HEK293 (cell line): ENCODE data around the gene SKOR2.

ENCODE experiments used
- CTCF ChIA-PET: fragments of 350-600 bp; formaldehyde crosslinking; extraction: SDS; loops from one replicate; lab custom pipeline; 2021; ENCODE audit warnings: antibody characterized with exemption; lab: Yijun Ruan, JAX
- POLR2A ChIA-PET: fragments of 300-600 bp; formaldehyde crosslinking; extraction: SDS; loops from one replicate; lab custom pipeline; 2020; ENCODE audit warnings: antibody characterized with exemption, inconsistent platforms; lab: Yijun Ruan, JAX
- H3K27ac ChIP-seq: fragments of 200-500 bp; sonication (Bioruptor generic); 2 replicates; pipeline ENCODE4 v1.5.1; 2014; ENCODE audit warnings: low read depth, low read length, control low read depth, inconsistent platforms; ENCODE audit errors: extremely low read depth
- H3K36me3 ChIP-seq, 2 experiments: fragments of 200-500 bp in 1 of 2; sonication (Bioruptor generic) in 1 of 2; 1 replicate in 1 of 2; 2 replicates in 1 of 2; pipeline ENCODE4 v1.5.1; 2014 to 2017; ENCODE audit warnings: inconsistent platforms in 2 of 2, low read length in 2 of 2; ENCODE audit not compliant: control insufficient read depth in 2 of 2, insufficient read depth in 1 of 2
- H3K4me1 ChIP-seq: fragments of 200-500 bp; sonication (Bioruptor generic); 2 replicates; pipeline ENCODE4 v1.5.1; 2014; ENCODE audit warnings: mild to moderate bottlenecking, low read length, inconsistent platforms; ENCODE audit not compliant: control insufficient read depth, insufficient read depth
- H3K4me3 ChIP-seq: 2 replicates; pipeline ENCODE4 v1.5.1; 2011; ENCODE audit warnings: low read depth, mild to moderate bottlenecking, control low read depth, low read length, moderate library complexity
- H3K9me3 ChIP-seq: fragments of 200-500 bp; sonication (Bioruptor generic); 2 replicates; pipeline ENCODE4 v1.5.1; 2014; ENCODE audit warnings: low read depth, low read length, inconsistent platforms; ENCODE audit not compliant: control insufficient read depth, insufficient read depth
- ELK4 ChIP-seq: IDR thresholded peaks from 2 replicates; pipeline ENCODE4 v1.6.1; 2011; ENCODE audit warnings: mild to moderate bottlenecking, low read depth, low read length, borderline replicate concordance
- FEZF1 ChIP-seq: fragments of 450-650 bp; formaldehyde crosslinking; IDR thresholded peaks from 2 replicates; pipeline ENCODE4 v1.5.1; 2016; ENCODE audit warnings: missing biosample characterization, missing genetic modification characterization
- GLI2 ChIP-seq: fragments of 450-650 bp; formaldehyde crosslinking; IDR thresholded peaks from 2 replicates; pipeline ENCODE4; 2017; ENCODE audit warnings: missing biosample characterization, missing genetic modification characterization, low read depth, borderline replicate concordance
- HOXD13 ChIP-seq: sonication (generic); formaldehyde crosslinking; IDR thresholded peaks from 2 replicates; pipeline ENCODE4 v1.8.0; 2022; ENCODE audit warnings: missing genetic modification reagents, borderline replicate concordance
- SP3 ChIP-seq: fragments of 450-650 bp; formaldehyde crosslinking; IDR thresholded peaks from 2 replicates; pipeline ENCODE4 v1.5.1; 2016; ENCODE audit warnings: missing biosample characterization, missing genetic modification characterization
- WT1 ChIP-seq: fragments of 450-650 bp; formaldehyde crosslinking; IDR thresholded peaks from 2 replicates; pipeline ENCODE4 v1.5.1; 2016; ENCODE audit warnings: missing biosample characterization, missing genetic modification characterization
- YY2 ChIP-seq: fragments of 450-650 bp; formaldehyde crosslinking; IDR thresholded peaks from 2 replicates; pipeline ENCODE4 v1.5.1; 2016; ENCODE audit warnings: missing biosample characterization, missing genetic modification characterization
- ZBTB1 ChIP-seq: fragments of 450-650 bp; formaldehyde crosslinking; IDR thresholded peaks from 2 replicates; pipeline ENCODE4 v1.5.1; 2016; ENCODE audit warnings: missing biosample characterization, missing genetic modification characterization
- ZBTB11 ChIP-seq: fragments of 450-650 bp; formaldehyde crosslinking; conservative IDR thresholded peaks from 2 replicates; pipeline ENCODE4 v1.5.1; 2016; ENCODE audit warnings: low read depth, missing biosample characterization, missing genetic modification characterization
- ZBTB8A ChIP-seq: fragments of 450-650 bp; formaldehyde crosslinking; IDR thresholded peaks from 2 replicates; pipeline ENCODE4 v1.5.1; 2016; ENCODE audit warnings: missing biosample characterization, missing genetic modification characterization
- ZEB2 ChIP-seq: fragments of 450-650 bp; formaldehyde crosslinking; IDR thresholded peaks from 2 replicates; pipeline ENCODE4 v1.5.1; 2016; ENCODE audit warnings: missing biosample characterization, missing genetic modification characterization
- ZFP3 ChIP-seq: fragments of 450-650 bp; formaldehyde crosslinking; IDR thresholded peaks from 2 replicates; pipeline ENCODE4 v1.5.1; 2016; ENCODE audit warnings: low read depth, missing biosample characterization, missing genetic modification characterization
- ZNF114 ChIP-seq: fragments of 450-650 bp; formaldehyde crosslinking; IDR thresholded peaks from 2 replicates; pipeline ENCODE4 v1.5.0; 2017; ENCODE audit warnings: missing biosample characterization, missing genetic modification characterization
- ZNF175 ChIP-seq: fragments of 450-650 bp; formaldehyde crosslinking; IDR thresholded peaks from 2 replicates; pipeline ENCODE4 v1.5.1; 2016; ENCODE audit warnings: missing biosample characterization, missing genetic modification characterization
- ZNF184 ChIP-seq: fragments of 450-650 bp; IDR thresholded peaks from 2 replicates; pipeline ENCODE4 v1.5.1; 2018; ENCODE audit warnings: missing biosample characterization, mild to moderate bottlenecking, missing genetic modification characterization
- ZNF292 ChIP-seq: fragments of 450-650 bp; formaldehyde crosslinking; IDR thresholded peaks from 2 replicates; pipeline ENCODE4 v1.5.1; 2016; ENCODE audit warnings: low read depth, missing biosample characterization, missing genetic modification characterization, borderline replicate concordance
- ZNF747 ChIP-seq: fragments of 450-650 bp; formaldehyde crosslinking; IDR thresholded peaks from 2 replicates; pipeline ENCODE4 v1.5.1; 2016; ENCODE audit warnings: missing biosample characterization, missing genetic modification characterization
- ZNF76 ChIP-seq: fragments of 450-650 bp; formaldehyde crosslinking; IDR thresholded peaks from 2 replicates; pipeline ENCODE4; 2016; ENCODE audit warnings: low read depth, missing biosample characterization, missing genetic modification characterization, borderline replicate concordance
- TF ChIP-seq, protein P1 (sequence below): fragments of 450-650 bp; formaldehyde crosslinking; IDR thresholded peaks from 2 replicates; pipeline ENCODE4 v1.5.1; 2016; ENCODE audit warnings: missing biosample characterization, missing genetic modification characterization
- TF ChIP-seq, protein P2 (sequence below): fragments of 450-650 bp; formaldehyde crosslinking; IDR thresholded peaks from 2 replicates; pipeline ENCODE4 v1.5.1; 2016; ENCODE audit warnings: missing biosample characterization, missing genetic modification characterization

Gene SKOR2

DNA sequence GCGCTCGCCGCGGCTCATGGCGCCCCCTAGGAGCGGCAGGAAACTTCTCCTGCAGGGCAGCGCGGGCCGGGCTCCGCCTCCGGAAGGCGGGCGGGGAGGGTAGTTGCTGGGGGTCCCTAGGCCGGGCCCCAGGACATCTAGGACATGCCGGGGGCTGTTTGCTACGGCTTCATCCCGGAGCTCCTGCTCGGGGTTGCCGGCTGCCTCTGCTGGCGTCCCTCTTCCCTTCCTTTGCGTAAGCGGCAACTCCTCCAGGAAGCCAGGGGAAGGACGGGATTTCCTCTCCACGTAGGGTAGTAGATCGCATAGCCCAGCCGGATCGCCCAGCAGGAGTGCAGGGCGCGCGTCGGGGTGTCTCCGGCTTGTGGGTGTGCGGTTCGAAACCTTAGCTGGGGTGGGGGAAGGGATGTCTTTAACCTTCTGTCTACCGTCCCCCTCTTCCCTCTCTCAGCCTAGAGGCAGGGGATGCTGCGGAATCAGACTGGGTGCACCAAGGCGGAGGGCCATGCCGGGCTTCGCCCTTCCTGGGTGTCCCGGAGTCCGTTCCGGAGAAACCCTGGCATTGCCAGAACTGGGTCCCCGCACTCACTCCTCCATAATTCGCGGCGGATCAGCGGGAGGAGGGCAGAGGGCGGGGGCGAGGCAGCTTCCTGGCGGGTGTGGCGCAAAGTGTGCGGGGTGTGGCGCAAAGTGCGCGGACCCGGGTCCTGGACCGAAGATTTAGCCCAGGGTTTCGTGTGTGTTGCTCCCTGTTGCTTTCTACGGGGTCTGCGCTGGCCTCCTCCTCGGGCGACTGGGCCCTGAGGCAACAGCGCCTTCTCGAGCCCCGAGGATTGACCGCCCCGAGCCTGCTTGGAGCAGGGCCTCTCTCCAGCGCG lies 12.2 kb upstream of the SKOR2 start (continued):
- TF ChIP-seq ZBTB11 (peak; percentile 42; the same call in 1 of the 2 replicates), ZFP3 (tag by site-specific recombination) (no peak), SP3 (tag by site-specific recombination) (0 out of 2 replicates have a peak, but pooled peaks have one; percentile 34)

- Histone ChIP-seq H3K27ac (no peak overlapping the region), H3K9me3 (no peaks in the 10 kb centered on the region), H3K4me3 (no peak overlapping the region), H3K4me1 (no peaks in the 10 kb centered on the region), H3K36me3 (no peaks in the 10 kb centered on the region)
- TF ChIP-seq ZBTB1 (no peak), ZEB2 (tag by site-specific recombination) (no peak), WT1 (tag by site-specific recombination) (no peak), ZNF747 (no peak), HOXD13 (no peak), ZBTB8A (tag by site-specific recombination) (no peak), ZNF184 (tag by site-specific recombination) (no peak), YY2 (no peak), FEZF1 (tag by site-specific recombination) (no peak), ZNF114 (tag by site-specific recombination) (no peak), ZNF175 (no peak)
- TF ChIP-seq, protein P1, sequence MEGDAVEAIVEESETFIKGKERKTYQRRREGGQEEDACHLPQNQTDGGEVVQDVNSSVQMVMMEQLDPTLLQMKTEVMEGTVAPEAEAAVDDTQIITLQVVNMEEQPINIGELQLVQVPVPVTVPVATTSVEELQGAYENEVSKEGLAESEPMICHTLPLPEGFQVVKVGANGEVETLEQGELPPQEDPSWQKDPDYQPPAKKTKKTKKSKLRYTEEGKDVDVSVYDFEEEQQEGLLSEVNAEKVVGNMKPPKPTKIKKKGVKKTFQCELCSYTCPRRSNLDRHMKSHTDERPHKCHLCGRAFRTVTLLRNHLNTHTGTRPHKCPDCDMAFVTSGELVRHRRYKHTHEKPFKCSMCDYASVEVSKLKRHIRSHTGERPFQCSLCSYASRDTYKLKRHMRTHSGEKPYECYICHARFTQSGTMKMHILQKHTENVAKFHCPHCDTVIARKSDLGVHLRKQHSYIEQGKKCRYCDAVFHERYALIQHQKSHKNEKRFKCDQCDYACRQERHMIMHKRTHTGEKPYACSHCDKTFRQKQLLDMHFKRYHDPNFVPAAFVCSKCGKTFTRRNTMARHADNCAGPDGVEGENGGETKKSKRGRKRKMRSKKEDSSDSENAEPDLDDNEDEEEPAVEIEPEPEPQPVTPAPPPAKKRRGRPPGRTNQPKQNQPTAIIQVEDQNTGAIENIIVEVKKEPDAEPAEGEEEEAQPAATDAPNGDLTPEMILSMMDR (tag by site-specific recombination): no peak
- TF ChIP-seq, protein P2, sequence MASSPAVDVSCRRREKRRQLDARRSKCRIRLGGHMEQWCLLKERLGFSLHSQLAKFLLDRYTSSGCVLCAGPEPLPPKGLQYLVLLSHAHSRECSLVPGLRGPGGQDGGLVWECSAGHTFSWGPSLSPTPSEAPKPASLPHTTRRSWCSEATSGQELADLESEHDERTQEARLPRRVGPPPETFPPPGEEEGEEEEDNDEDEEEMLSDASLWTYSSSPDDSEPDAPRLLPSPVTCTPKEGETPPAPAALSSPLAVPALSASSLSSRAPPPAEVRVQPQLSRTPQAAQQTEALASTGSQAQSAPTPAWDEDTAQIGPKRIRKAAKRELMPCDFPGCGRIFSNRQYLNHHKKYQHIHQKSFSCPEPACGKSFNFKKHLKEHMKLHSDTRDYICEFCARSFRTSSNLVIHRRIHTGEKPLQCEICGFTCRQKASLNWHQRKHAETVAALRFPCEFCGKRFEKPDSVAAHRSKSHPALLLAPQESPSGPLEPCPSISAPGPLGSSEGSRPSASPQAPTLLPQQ: no peak
- ChIA-PET POLR2A (no interaction called here), CTCF (interaction anchor here (1.0 to 1.4 kb wide), 2 partner anchors 15 to 41 kb away, joined by 3 read pairs; no protein-coding TSS in a partner anchor)
These were observed 11.6 kb upstream of the SKOR2 start for GRCh38 chr18:47263150-47263429.

DNA sequence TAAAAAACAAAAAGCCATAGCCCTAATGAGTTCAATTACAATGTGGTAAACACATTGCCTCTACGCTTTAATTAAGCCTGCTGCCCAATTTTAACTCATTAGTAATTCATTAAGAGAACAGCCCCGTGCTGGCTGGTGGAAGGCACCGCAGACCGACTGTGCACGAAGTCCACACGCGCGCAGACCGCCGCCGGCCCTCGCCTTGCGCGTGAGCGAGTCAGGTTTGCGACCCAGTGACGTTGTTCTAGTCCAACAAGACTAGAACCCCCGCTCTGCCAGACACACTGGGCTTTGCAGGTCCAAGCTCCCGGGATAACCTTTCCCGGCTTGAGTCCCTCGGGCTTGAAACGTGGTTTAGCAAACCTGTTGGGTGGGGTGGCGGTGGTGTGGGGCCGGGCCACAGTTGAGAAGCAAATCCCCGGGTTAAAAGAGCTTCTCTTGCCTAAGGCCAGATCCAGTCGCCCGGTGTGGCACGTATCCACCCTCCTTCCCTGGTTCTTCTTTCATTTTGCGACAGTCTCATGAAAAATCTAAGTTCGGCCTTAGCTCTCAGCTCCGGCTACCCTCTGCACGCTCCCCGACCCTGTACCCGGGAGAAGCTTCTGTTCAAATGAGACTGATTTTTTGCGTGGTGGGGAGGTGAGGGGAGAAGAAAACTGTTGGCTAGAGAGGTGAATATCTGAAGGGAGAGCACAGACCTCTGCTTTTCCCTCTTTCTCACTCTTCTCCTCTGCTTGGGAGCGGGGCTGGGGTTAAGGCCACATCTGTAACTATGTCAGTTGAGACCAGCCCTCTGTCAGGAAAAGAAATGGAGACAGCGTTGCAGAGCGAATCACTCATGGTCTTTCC lies 11.1 kb upstream of the SKOR2 start:
- CTCF ChIA-PET: interaction anchor here (0.6 to 1.4 kb wide), 8 partner anchors 13 to 684 kb away, joined by 3 to 5 read pairs (median 3); no protein-coding TSS in a partner anchor
- POLR2A ChIA-PET: no interaction called here

More for the DNA sequence above, 11.1 kb upstream of the SKOR2 start:
- TF ChIP-seq GLI2 (tag by site-specific recombination): no peak
- TF ChIP-seq ZNF76 (tag by site-specific recombination): no peak
- TF ChIP-seq ZNF292 (tag by site-specific recombination): no peak
- TF ChIP-seq YY2: no peak
- no peak for TF ChIP-seq ELK4
- no peak overlapping the region for H3K4me3 ChIP-seq
- H3K36me3 ChIP-seq: no peaks in the 10 kb centered on the region
- no peak overlapping the region for H3K27ac ChIP-seq
- no peaks in the 10 kb centered on the region for H3K9me3 ChIP-seq
- no peaks in the 10 kb centered on the region for H3K4me1 ChIP-seq
